OCI-LY3 (cell line): ENCODE measurements around the gene OR4F6.

Source experiments
- H2AFZ ChIP-seq: fragments of 200-600, 300-600 bp; shearing (Covaris generic); 2 replicates; pipeline ENCODE4 v1.6.0; 2014; ENCODE audit warnings: antibody characterized with exemption, low read depth, low read length
- H3K27ac ChIP-seq: fragments of 200-600, 300-600 bp; sonication (generic); 2 replicates; pipeline ENCODE4 v1.5.1; 2014; ENCODE audit warnings: mild to moderate bottlenecking, low read length, moderate library complexity, mixed read lengths
- H3K27me3 ChIP-seq: fragments of 200-600, 300-600 bp; sonication (generic); 2 replicates; pipeline ENCODE4 v1.6.1; 2014; ENCODE audit warnings: low read depth, low read length, mixed read lengths
- H3K36me3 ChIP-seq: fragments of 200-600, 300-600 bp; sonication (generic); replicated peaks from 2 replicates; pipeline ENCODE3; 2014; ENCODE audit warnings: low read depth, low read length, mixed read lengths
- H3K4me1 ChIP-seq: fragments of 300-600, 200-600 bp; sonication (generic); 2 replicates; pipeline ENCODE4 v1.6.1; 2014; ENCODE audit warnings: low read length, mixed read lengths
- H3K4me2 ChIP-seq: fragments of 200-600, 300-600 bp; sonication (generic); 2 replicates; pipeline ENCODE4 v1.6.1; 2014; ENCODE audit warnings: low read length, mixed read lengths
- H3K4me3 ChIP-seq: fragments of 300-600, 200-600 bp; sonication (generic); 2 replicates; pipeline ENCODE4 v1.5.1; 2014; ENCODE audit warnings: antibody characterized with exemption, mild to moderate bottlenecking, low read length, moderate library complexity
- H3K79me2 ChIP-seq: fragments of 300-600, 200-600 bp; shearing (Covaris generic); 2 replicates; pipeline ENCODE4 v1.6.1; 2014; ENCODE audit warnings: mild to moderate bottlenecking, low read length, mixed read lengths
- H3K9ac ChIP-seq: fragments of 300-600, 200-600 bp; shearing (Covaris generic); 2 replicates; pipeline ENCODE4 v1.6.0; 2014; ENCODE audit warnings: mild to moderate bottlenecking, low read length, moderate library complexity
- H3K9me3 ChIP-seq: fragments of 200-600, 300-600 bp; shearing (Covaris generic); 2 replicates; pipeline ENCODE4 v1.6.1; 2014; ENCODE audit warnings: low read length, mixed read lengths; ENCODE audit not compliant: insufficient read depth
- H4K20me1 ChIP-seq: fragments of 200-600, 300-600 bp; sonication (generic); 2 replicates; pipeline ENCODE4 v1.6.1; 2016; ENCODE audit warnings: low read length, mixed read lengths; ENCODE audit not compliant: insufficient read depth
- EZH2phosphoT487 ChIP-seq: fragments of 200-600 bp; shearing (Covaris generic); IDR thresholded peaks from 2 replicates; pipeline ENCODE4 v1.6.1; 2018; ENCODE audit warnings: antibody characterized with exemption, mixed run types, low read depth
- TF ChIP-seq, protein P1 (sequence below): fragments of 200-600, 300-600 bp; sonication (generic); IDR thresholded peaks from 2 replicates; pipeline ENCODE4 v1.5.1; 2014; ENCODE audit warnings: antibody characterized with exemption, low read length, low read depth

The OR4F6 gene

DNA sequence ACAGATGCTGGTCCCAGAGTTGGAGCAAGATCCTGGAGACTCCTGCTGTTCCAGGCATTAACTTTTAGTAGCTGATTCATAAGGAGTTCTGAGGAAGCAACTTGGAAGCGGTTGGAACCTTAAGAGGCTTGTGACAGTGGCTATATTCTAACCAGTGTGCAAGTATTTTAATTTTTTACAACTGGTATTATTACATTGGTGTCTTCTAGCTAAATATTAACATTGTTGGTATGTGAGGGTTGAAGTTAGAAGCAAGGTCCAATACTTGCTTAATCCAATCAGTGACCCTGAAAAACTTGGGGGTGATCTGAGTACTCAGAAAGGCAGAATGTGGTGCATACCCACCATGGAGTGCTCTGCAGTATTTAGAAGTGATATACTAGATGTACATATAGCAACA is 7.1 kb downstream of the OR4F6 start:
- Histone ChIP-seq H4K20me1 (no peaks in the 10 kb centered on the region), H3K9me3 (no peaks in the 10 kb centered on the region), H3K4me3 (no peak overlapping the region), H3K4me1 (no peaks in the 10 kb centered on the region), H3K79me2 (no peaks in the 10 kb centered on the region), H3K36me3 (no peaks in the 10 kb centered on the region), H3K9ac (no peak overlapping the region), H3K4me2 (no peak overlapping the region), H3K27ac (no peak overlapping the region), H3K27me3 (0 out of 2 replicates have a peak, but pooled peaks cover 1% of the 10 kb centered on the region), H2AFZ (no peak overlapping the region)
- no peak for TF ChIP-seq EZH2phosphoT487
- TF ChIP-seq, protein P1, sequence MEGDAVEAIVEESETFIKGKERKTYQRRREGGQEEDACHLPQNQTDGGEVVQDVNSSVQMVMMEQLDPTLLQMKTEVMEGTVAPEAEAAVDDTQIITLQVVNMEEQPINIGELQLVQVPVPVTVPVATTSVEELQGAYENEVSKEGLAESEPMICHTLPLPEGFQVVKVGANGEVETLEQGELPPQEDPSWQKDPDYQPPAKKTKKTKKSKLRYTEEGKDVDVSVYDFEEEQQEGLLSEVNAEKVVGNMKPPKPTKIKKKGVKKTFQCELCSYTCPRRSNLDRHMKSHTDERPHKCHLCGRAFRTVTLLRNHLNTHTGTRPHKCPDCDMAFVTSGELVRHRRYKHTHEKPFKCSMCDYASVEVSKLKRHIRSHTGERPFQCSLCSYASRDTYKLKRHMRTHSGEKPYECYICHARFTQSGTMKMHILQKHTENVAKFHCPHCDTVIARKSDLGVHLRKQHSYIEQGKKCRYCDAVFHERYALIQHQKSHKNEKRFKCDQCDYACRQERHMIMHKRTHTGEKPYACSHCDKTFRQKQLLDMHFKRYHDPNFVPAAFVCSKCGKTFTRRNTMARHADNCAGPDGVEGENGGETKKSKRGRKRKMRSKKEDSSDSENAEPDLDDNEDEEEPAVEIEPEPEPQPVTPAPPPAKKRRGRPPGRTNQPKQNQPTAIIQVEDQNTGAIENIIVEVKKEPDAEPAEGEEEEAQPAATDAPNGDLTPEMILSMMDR = no peak

DNA sequence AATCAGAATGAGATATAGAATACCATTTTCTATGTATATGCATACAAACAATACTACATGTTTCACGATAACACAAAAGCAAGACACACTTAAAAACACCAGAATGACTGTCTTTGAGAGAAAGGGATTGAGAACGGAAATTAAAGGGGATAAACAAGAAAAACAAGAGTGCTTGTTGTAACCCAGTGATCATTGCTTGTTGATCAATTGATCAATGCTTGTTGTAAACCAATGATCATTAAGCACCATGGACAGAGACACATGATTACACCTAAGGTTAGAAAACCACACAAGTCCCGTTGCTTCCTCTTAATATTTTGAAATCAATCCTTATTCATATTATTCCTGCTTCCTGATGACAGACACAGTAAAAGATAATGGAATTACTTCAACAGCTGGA is 7.6 kb downstream of the OR4F6 start:
- no peaks in the 10 kb centered on the region for H4K20me1 ChIP-seq
- H3K27me3 ChIP-seq = 0 out of 2 replicates have a peak, but pooled peaks cover 4% of the 10 kb centered on the region
- no peaks in the 10 kb centered on the region for H3K9me3 ChIP-seq
- no peak overlapping the region for H3K27ac ChIP-seq
- TF ChIP-seq, protein P1 = no peak
- no peak for TF ChIP-seq EZH2phosphoT487
- H3K36me3 ChIP-seq = no peaks in the 10 kb centered on the region
- H3K4me3 ChIP-seq = no peak overlapping the region
- no peaks in the 10 kb centered on the region for H3K4me1 ChIP-seq
- no peak overlapping the region for H3K4me2 ChIP-seq
- H3K9ac ChIP-seq = no peak overlapping the region
- H2AFZ ChIP-seq = no peak overlapping the region
- no peaks in the 10 kb centered on the region for H3K79me2 ChIP-seq

DNA sequence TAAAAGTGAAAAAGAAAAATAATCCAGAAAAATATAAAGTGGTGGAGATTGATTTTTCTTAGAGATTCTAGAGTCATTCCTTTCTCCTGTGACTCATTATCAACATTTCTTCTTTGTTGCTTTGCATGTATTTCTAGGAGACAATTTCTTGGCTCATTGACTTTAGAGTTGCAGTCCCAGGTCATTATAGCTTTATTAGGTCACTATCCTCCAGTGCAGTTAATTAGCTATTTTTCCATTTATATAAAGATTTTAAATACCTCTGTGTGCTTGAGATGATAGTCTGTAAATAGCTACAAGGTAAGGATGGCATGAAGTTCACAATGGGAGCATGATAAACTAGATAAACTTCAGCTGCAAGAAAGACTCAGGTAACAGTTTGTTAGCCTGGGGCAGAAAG is 8.6 kb downstream of the OR4F6 start, which contains the start of gene OR4F15:
Gene OR4F15 (plus strand): TSS at position 301 of the 400 bp plus-strand sequence. CDS start 5,985 bp downstream, outside the sequence.
- Histone ChIP-seq H3K27me3 (peaks cover 9% of the 10 kb centered on the region; the same call in 1 of the 2 replicates), H2AFZ (no peak within 1 kb of the TSS), H3K4me3 (no peak within 1 kb of the TSS), H3K4me2 (no peak within 1 kb of the TSS), H3K9ac (no peak within 1 kb of the TSS), H3K4me1 (no peaks in the 10 kb centered on the region), H3K27ac (no peak within 1 kb of the TSS), H3K9me3 (no peaks in the 10 kb centered on the region), H3K36me3 (no peaks in the 10 kb centered on the region), H4K20me1 (no peaks in the 10 kb centered on the region), H3K79me2 (no peaks in the 10 kb centered on the region)
- no peak for TF ChIP-seq EZH2phosphoT487
- TF ChIP-seq, protein P1 = no peak

DNA sequence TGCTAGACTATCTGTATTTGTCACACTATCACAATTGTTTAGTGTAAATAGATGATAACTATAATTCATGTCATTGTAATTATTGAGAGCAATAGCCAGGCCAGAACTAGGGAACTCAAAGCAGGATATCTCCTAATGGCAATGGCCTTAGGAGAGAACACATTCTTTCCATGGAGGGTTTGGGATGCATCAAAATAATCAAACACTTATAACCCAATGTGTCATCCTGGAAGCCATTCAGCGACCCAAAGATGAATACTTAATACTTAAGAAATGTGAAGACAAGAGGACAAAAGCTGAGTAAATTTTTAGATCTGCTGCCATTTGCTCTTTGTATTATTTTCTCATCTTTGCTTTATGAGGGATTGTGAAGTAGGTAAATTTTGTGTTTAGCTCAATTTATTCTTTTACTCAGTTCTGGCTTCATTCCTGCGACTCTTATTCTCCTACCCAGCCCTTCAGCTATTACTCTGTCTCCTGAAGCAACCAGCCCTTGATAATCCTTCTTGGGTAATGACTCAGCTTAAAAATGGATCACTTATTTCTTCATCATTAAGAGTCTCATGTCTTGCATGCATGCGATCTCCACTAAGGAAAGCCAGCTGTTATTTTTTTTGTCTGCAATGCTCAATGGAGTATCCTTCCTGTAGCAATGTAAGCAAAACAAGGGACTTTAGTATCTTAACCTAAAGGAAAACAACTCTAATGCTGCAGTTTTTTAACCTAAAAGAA is 10.7 kb downstream of the OR4F6 start:
- H4K20me1 ChIP-seq = no peaks in the 10 kb centered on the region

More for the DNA sequence above, 10.7 kb downstream of the OR4F6 start:
- H3K36me3 ChIP-seq = no peaks in the 10 kb centered on the region
- H3K27me3 ChIP-seq = peaks cover 9% of the 10 kb centered on the region; the same call in 1 of the 2 replicates
- no peak overlapping the region for H3K4me3 ChIP-seq
- no peak overlapping the region for H3K27ac ChIP-seq
- H3K4me2 ChIP-seq = no peak overlapping the region
- no peaks in the 10 kb centered on the region for H3K4me1 ChIP-seq
- no peak overlapping the region for H2AFZ ChIP-seq
- no peaks in the 10 kb centered on the region for H3K9me3 ChIP-seq
- no peaks in the 10 kb centered on the region for H3K79me2 ChIP-seq
- no peak overlapping the region for H3K9ac ChIP-seq
- TF ChIP-seq EZH2phosphoT487 = no peak
- TF ChIP-seq, protein P1 = no peak
